Measurements from ENCODE around the gene JAML.
A peak's percentile ranks its signal among the peaks of the same experiment; 100 is the strongest.

The JAML gene

DNA sequence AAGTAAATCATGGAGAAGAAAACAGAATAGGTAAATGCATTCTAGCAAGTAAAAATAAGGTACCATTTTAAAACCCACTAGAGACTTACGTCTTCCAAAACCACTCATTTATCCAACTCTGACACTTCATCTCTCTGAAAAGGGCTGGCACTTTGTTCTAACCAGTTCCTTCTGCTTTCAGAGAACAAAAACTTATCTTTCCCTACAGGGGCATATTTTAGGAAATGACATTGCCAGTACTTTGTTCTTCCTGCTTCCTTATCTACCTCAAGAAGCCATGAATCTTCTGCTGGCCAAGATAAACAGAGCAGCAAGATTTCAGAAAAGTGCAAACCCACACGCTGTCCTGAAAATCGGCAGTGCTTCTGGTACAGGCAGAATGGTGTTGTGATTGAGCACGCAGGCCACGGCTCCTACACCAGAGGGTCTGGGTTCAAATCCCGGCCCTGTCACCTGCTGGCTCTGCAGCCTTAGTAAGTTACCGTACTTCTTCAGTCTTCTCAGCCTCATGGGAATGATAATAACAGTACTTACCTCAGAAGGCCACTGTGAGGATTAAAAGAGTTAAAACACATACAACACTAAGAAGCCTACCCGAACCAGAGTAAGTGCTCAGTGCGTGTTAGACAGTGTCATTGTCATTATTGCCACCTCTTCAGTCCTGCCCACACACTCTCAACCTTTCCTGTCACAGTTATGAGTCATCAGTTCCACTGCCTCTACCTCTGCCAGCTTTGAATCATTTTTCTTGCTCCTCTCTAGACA, 16.4 kb upstream of the JAML start:
- peak in 1 of 2 donors; percentile 55 for DNase-seq (ENCODE audit: low read depth in 2 of 2, low spot score in 1 of 2)

DNA sequence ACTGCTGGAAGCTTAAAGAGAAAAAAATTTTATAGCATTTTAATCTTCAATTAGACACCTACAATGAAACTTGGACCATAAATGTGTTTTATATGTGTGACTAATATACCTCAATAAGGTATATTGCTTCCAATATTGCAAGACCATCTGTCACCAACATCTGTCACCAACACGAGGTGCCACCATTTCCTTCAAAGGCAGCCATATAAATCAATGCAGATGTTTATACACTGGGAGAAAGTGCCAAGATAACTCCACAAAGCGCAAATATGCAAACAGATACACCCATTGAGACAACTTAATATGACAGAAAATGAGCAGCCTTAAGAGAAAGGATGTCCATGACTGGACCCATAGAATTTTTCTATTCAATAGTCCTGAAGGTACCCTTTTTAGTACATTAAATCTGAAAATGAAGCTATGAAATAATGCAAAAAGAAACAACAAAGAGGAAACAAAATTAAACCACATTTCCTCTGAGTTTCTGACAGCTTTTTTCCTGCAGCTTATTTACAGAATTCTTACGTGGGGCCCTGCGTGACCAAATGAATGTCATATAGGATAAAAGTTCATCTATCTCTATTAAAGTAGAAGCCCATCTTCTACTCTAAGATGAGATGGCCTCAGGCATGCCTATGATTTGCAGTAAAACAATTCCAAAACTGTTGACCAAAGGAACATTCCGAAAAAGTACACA, 14.8 kb upstream of the JAML start:
- DNase-seq (ENCODE audit: low read depth in 2 of 2, low spot score in 1 of 2) = no peak

DNA sequence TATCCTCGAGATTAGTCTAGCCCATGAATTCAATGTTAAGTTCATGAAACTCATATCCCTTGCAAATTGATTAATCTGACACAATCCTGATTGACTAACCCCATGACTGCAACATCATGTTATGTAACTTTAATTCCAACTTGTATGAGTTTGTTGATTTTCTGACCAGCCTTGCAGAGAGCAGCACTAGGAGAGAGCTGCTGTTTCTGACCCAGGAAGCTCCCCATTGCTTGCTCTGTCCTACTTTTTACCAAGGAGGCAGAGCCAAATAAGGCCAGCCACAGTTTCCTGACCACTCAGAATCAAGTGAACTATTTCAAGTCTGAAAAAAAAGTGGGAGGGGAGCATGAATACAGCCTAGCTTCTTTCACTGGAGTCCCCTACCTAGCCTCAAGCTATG, 14.1 kb upstream of the JAML start:
- DNase-seq (ENCODE audit: low read depth in 2 of 2, low spot score in 1 of 2) = no peak

DNA sequence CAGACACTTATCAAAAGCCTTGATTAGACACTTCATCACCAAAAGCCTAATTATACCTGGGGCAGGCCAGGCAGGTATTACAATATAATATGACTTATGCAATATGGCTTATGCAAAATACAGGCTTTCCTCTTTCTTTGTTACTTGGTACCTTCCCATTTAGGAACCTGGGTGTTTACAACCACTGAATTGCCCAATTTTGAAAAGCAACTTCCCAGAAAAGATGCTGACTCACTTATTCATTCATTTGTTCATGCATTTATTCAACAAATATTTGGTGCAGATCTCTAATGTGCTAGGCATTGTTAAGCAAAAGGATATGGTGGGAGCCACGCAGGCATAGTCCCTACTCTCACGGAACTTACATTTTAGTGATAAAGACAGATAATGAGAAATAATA, 13.6 kb upstream of the JAML start:
- DNase-seq (ENCODE audit: low read depth in 2 of 2, low spot score in 1 of 2) = no peak

DNA sequence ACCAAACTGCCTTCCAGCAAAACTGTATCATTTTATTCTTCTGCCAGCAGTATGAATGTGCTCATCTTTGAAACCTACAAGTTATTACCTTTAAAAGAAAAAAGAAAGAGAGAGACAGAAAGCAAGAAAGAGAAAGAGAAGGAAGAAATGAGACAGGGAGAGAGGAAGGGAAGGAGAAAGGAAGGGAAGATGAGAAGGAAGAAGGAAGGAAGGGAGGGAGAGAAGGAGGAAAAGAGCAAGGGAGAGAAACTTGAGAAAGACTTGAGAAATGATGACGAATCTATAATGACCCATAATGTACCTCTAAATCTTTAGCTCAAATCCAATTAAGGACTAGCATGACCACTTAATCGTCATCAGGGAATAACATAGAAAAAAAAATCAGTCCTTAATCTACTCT, 11.4 kb upstream of the JAML start:
- no peak for DNase-seq (ENCODE audit: low read depth in 2 of 2, low spot score in 1 of 2)

- DNase-seq (ENCODE audit: low read depth in 2 of 2, low spot score in 1 of 2) = no peak
Measured at GRCh38 chr11:118234833-118235232, 10.0 kb upstream of the JAML start.

DNA sequence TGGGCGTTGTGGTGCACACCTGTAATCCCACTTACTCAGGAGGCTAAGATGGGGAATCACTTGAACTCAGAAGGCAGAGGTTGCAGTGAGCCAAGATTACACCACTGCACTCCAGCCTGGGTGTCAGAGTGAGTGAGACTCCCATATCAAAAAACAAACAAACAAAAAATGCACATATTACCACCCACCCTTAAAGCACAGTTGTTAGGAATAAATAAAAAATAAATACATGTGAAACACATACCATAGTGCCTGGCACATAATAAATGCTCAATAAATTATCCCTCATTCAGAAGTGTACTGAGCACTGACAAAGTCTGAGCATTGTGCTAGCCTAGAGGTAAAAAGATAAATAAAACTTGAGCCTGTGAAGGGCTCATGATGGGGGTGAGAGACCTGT, 9.0 kb upstream of the JAML start:
- no peak for DNase-seq (ENCODE audit: low read depth in 2 of 2, low spot score in 1 of 2)

- no peak for DNase-seq (ENCODE audit: low read depth in 2 of 2, low spot score in 1 of 2)
Measured at GRCh38 chr11:118233377-118233776, 8.6 kb upstream of the JAML start.

DNA sequence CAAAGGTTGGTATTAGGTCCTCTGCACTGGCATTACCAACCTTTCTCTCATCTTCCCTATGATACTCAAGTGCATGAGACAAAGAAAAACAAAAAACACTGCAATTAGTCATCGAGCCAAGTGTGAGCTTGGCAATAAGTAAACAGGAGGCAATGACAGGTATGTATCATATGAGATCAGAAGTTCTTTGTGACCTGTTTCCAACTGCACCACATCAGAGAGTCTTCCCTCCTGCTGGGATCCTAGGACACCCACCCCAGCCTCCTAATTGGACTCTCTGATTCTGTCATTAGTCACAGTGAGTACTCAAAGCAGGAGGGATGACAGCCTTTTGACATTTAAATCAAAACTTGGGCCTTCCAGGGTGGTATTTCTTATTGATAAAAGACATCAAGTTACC, 7.8 kb upstream of the JAML start:
- no peak for DNase-seq (ENCODE audit: low read depth in 2 of 2, low spot score in 1 of 2)

DNA sequence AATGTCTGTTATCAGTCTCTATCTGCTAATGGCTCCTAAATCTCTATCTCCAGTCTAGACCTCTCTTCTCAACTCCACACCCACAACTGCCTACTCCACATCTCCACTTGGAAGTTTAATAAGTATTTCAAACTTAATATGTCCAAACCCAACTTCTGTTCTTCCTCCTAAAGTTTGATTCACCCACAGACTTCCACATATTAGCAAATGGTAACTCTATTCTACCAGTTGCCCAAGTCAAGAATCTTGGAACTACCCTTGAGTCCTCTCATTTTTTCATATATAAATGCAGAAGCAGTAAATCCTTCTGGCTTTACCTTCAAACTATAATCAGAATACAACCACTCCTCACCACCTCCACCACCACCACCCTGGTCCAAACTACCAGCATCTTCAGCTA, 6.7 kb upstream of the JAML start:
- no peak for DNase-seq (ENCODE audit: low read depth in 2 of 2, low spot score in 1 of 2)

- DNase-seq (ENCODE audit: low read depth in 2 of 2, low spot score in 1 of 2) = no peak
Measured at GRCh38 chr11:118230088-118230487, 5.3 kb upstream of the JAML start.

DNA sequence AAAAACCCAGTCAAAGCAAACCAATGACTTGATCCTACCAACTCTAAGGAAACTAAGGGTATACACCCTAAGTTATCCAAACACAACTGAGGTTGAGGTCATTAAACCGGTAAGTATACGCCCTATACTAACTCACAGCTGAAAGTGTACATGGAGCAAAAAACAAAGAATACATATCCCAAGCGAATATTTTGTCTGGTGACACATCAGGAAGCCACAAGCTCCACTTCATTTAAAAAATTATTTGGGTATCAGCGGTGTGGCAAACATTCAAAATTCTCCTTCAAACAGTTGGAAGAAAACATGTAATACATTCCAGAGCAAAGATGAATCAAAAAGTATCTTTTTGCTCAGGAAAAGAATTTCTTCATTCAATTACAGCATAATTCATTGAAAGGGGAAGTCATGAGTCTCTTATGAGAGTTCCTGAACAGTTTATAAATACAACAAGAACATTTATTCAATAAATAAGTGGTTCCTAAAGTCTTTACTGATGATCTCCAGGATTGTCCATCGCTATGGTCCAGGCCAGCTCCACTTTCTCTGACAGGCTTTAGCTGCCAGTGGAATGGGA, 4.5 kb upstream of the JAML start:
- DNase-seq (ENCODE audit: low read depth in 2 of 2, low spot score in 1 of 2) = no peak

DNA sequence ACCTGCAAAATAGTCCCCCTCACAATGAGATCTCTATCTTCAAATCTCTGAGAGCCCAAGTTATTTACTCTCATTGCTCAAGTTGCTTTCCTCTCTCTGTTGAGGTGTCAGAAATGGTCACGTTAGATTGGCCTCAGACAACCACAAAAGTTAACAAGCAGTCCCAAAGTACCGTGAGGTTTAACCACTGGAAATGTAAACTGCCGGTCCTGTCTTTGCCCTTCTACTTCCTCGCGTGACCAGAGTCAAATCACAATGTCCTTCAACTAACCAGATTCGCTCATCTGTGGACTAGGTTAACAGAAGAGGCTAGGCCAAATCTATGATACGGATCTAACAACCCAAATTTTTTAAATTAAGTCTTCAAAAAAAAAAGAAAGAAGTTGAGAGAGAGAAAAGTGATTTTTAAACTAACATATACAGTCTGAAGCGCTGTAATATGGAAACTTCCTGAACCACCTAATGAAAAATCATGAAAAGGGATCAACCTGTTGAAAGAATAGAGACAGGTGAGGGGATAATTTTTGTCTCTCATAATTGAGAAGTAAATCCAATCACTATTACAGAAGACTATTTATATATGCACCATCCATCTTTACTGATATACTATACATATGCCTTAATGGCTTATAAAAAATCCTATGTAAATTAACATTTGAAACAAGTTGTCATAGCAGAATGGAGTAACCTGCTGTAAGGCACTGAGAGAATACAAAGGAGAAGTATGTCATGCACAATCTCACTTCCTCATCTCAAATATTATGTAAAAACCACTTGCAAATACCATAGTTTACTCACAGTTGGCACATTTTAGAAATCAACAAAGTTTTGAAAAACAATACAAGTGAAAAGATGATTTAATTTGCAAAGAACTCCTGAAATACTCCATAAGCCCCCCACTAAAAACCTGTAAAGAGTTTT, 3.3 kb upstream of the JAML start:
- DNase-seq (ENCODE audit: low read depth in 2 of 2, low spot score in 1 of 2) = no peak

GRCh38 chr11:118226781-118227180, 2.0 kb upstream of the JAML start:
- no peak for DNase-seq (ENCODE audit: low read depth in 2 of 2, low spot score in 1 of 2)

DNA sequence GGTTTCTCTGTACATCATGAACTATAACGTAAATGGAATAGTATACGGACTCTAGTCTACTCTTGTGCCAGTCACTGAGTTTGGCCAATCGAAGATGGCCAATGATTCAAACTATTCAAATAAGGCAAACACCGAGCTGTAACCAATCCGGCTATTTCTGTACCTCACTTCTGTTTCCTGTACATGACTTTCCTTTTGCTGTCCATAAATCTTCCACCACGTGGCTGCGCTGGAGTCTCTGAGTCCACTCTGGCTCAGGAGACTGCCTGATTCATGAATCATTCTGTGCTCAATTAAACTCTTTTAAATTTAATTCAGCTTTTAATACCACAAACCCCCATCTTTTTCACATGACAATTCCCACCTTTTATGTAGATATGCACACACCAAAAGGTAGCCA, 1.5 kb upstream of the JAML start:
- DNase-seq (ENCODE audit: low read depth in 2 of 2, low spot score in 1 of 2) = no peak

DNA sequence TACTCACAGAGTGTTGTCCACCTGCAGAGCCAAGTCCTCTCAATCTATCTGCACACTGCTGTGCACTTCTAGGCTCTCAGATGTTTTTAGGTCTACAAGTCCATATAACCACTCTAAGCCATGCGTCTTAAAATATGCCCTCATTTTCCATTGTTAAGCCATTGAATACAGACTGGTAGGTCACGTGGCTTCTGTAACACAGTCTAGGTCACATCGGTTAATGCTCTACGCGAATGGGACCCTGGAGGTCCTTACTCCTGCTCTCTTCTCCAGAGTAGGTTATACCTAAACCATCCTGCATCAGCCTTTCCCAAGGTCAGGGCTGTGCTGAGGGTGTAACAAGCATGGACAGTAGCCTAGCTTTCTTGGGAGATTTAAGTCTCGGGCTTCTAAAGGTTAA, 819 bp downstream of the JAML start:
- no peak for DNase-seq (ENCODE audit: low read depth in 2 of 2, low spot score in 1 of 2)

DNA sequence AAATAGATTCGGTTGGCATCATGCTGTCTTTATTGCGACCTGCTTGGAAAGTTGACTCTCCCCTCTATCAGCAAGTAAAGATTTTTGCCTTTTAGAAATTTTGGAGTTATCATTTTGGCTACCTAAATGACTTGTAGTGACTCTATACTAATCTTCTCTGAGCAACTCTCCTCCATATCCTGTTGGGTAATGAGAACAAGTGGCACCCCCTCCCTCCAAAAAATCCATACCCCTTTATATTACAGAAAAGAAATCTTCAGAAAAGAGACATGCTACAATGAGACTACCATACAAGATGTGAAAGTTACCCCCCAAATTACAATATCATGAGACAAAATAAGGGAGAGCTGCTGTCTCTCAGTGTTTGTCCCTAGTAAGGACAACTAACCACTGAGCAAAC, 1.2 kb downstream of the JAML start:
- DNase-seq (ENCODE audit: low read depth in 2 of 2, low spot score in 1 of 2) = no peak

DNA sequence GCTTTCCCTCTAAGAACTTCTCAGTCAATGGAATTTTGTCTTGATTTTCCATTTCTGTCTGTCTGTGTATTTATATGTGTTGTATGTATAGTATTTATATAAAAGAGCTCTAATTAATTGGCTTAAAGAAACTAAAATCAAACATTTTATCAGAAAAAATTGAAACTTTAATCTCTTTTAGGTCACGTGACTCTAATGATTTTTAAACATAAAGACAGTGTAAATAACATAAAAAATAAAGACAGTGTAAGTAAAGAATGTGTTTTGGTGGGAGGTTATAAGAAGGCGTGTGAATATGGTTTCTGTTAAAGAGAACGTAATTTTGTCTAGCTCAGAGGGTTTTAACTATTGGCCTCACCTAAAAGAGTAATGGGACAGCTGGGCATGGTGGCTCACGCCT, 2.4 kb downstream of the JAML start:
- DNase-seq (ENCODE audit: low read depth in 2 of 2, low spot score in 1 of 2) = no peak

GRCh38 chr11:118221419-118221818, 3.4 kb downstream of the JAML start:
- no peak for DNase-seq (ENCODE audit: low read depth in 2 of 2, low spot score in 1 of 2)

DNA sequence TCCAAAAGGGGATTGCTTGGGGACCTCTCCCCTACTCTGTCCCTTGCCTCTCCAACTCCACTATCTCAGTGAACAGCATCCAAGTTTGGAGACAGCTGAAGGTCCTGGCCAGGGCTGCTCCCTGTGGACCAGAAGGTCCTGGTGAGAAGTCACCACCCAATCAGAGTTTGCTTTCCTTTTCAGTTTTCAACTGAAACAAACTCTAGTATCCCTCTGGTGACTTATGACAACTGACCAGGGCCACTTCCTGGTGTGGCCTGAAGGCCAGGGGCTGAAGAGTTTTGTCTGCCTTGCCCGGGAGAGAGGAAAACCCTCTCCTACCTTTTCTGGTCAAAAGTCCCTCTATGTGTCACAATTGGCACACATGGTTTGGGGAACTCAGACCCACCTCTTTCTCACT, 5.1 kb downstream of the JAML start:
- no peak for DNase-seq (ENCODE audit: low read depth in 2 of 2, low spot score in 1 of 2)

DNA sequence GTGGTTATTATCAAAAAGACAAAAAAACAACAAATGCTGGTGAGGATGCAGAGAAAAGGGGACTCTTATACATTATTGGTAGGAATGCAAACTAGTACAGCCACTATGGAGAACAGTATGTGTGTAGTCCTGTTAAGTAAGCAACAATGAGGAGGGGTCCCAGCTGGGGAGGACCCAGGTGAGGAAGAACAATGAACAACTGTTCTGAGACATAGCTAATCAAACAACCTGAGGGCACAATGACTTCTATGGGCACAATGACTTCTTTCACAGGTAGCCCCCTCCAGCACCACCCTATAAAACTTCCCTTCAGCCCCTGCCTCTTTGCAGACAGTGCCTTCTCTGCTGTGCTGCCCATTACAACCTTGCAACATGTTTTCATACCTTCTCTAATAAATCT, 5.6 kb downstream of the JAML start:
- no peak for DNase-seq (ENCODE audit: low read depth in 2 of 2, low spot score in 1 of 2)

GRCh38 chr11:118217575-118217974, 7.2 kb downstream of the JAML start:
- DNase-seq (ENCODE audit: low read depth in 2 of 2, low spot score in 1 of 2) = no peak
